ENCODE measurements around the gene PHF12. TPM values are rescaled to one million over a fixed set of nuclear protein-coding genes. Genes with fewer than 3 reads are reported as not detected.

Gene PHF12
- total and polyA plus RNA-seq, 2 of the 4 experiments (the other 2 are of a cell fraction) = 24.4 to 25.6 TPM

DNA sequence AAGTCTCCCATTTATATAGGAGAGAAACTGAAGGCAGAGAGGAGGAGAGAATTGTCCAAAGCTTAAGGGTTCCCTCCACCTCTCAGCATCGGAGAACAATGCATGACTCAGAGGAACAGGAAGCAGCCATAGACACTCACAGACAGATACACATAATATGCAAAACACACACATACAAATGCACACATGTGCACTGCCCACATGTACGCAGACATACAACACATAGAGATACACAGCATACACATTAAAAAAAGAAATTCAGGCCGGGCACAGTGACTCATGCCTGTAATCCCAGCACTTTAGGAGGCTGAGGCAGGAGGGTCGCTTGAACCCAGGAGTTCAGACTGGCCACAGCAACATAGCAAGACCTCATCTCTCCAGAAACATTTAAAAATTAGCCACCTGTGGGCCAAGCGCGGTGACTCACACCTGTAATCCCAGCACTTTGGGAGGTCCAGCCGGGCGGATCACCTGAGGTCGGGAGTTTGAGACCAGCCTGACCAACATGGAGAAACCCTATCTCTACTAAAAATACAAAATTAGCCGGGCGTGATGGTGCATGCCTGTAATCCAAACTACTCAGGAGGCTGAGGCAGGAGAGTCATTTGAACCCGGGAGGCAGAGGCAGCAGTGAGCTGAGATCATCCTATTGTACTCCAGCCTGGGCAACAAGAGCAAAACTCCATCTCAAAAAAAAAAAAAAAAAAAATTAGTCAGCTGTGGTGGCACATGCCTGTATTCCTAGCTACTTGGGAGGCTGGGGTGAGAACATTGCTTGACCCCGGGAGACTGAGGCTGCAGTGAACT, 85.2 kb downstream of the PHF12 start:
- Histone ChIP-seq H2BK120ac (ENCODE audit: low read depth, low read length) (no peak overlapping the region), H3K27ac (ENCODE audit: insufficient read depth, low read length) (no peak overlapping the region), H3K4me3 (ENCODE audit: insufficient read depth, low read depth, low read length) (no peak overlapping the region), H4K8ac (ENCODE audit: low read depth in 2 of 2, low read length in 2 of 2) (no peak overlapping the region), H3K36me3 (ENCODE audit: control insufficient read depth, insufficient read depth, low read length) (no peaks in the 10 kb centered on the region), H2BK15ac (ENCODE audit: low read depth, low read length) (no peak overlapping the region), H2AFZ (replicated peaks; ENCODE audit: low read length, poor library complexity) (no peak overlapping the region), H3K56ac (ENCODE audit: extremely low read depth, insufficient read depth, low read length) (no peak overlapping the region), H4K91ac (ENCODE audit: insufficient read depth, low read depth, low read length) (no peak overlapping the region), H4K5ac (ENCODE audit: low read depth, low read length) (no peak overlapping the region), H2BK5ac (ENCODE audit: low read depth, low read length, poor library complexity, severe bottlenecking) (no peak overlapping the region), H2BK20ac (ENCODE audit: low read depth, low read length) (no peak overlapping the region), H2AK5ac (ENCODE audit: low read depth, low read length) (no peak overlapping the region), H3K23ac (ENCODE audit: low read depth, low read length) (no peak overlapping the region), H3K79me1 (ENCODE audit: low read depth in 1 of 2, low read length in 2 of 2) (no peaks in the 10 kb centered on the region), H3K4me2 (ENCODE audit: low read depth, low read length) (no peak overlapping the region), H2AK9ac (replicated peaks; ENCODE audit: low read depth, low read length, poor library complexity) (no peak overlapping the region), H3K27me3 (ENCODE audit: control insufficient read depth, insufficient read depth, low read length) (0 out of 2 replicates have a peak, but pooled peaks cover 2% of the 10 kb centered on the region), H3K9me1 (ENCODE audit: insufficient read depth, low read length) (no peaks in the 10 kb centered on the region), H3K4me1 (ENCODE audit: control insufficient read depth, insufficient read depth, low read length) (no peaks in the 10 kb centered on the region), H3K18ac (ENCODE audit: low read depth, low read length) (no peak overlapping the region), H3K14ac (replicated peaks; ENCODE audit: low read depth, low read length) (no peak overlapping the region), H3K9ac (ENCODE audit: low read depth, low read length) (no peak overlapping the region; the same call in 1 of the 2 replicates), H4K20me1 (ENCODE audit: insufficient read depth, low read length) (no peaks in the 10 kb centered on the region), H3K4ac (ENCODE audit: low read depth, low read length) (no peak overlapping the region), H3K9me3 (ENCODE audit: control insufficient read depth, insufficient read depth, low read length) (no peaks in the 10 kb centered on the region)
- dilution Hi-C loops (cut with HindIII; ENCODE audit: low sequenced_read_pairs, unreplicated experiment) = no loop called here
- ATAC-seq (ENCODE audit: low read depth) (no peak), DNase-seq (no peak)
- in situ Hi-C loops (cut with MboI; ENCODE audit: low sequenced_read_pairs) = no loop called here
- intact Hi-C loops (cut with micrococcal nuclease) = no loop called here
- BruUV-seq (replicated peaks) = no TSS peak
- WGBS, 2 experiments (ENCODE audit: extremely low coverage in 2 of 2, insufficient read length in 1 of 2) = 84% methylated on average over 3 of the region's 13 CpGs; no CpG with 5 or more reads in 1 of the 2 experiments
- TF ChIP-seq, protein P1, sequence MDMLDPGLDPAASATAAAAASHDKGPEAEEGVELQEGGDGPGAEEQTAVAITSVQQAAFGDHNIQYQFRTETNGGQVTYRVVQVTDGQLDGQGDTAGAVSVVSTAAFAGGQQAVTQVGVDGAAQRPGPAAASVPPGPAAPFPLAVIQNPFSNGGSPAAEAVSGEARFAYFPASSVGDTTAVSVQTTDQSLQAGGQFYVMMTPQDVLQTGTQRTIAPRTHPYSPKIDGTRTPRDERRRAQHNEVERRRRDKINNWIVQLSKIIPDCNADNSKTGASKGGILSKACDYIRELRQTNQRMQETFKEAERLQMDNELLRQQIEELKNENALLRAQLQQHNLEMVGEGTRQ (IDR thresholded peaks at IDR 0.05; ENCODE audit: low read depth, low read length) = no peak
- TF ChIP-seq, protein P2, sequence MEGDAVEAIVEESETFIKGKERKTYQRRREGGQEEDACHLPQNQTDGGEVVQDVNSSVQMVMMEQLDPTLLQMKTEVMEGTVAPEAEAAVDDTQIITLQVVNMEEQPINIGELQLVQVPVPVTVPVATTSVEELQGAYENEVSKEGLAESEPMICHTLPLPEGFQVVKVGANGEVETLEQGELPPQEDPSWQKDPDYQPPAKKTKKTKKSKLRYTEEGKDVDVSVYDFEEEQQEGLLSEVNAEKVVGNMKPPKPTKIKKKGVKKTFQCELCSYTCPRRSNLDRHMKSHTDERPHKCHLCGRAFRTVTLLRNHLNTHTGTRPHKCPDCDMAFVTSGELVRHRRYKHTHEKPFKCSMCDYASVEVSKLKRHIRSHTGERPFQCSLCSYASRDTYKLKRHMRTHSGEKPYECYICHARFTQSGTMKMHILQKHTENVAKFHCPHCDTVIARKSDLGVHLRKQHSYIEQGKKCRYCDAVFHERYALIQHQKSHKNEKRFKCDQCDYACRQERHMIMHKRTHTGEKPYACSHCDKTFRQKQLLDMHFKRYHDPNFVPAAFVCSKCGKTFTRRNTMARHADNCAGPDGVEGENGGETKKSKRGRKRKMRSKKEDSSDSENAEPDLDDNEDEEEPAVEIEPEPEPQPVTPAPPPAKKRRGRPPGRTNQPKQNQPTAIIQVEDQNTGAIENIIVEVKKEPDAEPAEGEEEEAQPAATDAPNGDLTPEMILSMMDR (conservative IDR thresholded peaks at IDR 0.05; ENCODE audit: low read depth, low read length) = no peak
- TF ChIP-seq SMC3 (IDR thresholded peaks at IDR 0.05; ENCODE audit: low read depth, low read length) (no peak), RAD21 (IDR thresholded peaks at IDR 0.05; ENCODE audit: low read length) (no peak), CHD1 (IDR thresholded peaks at IDR 0.05; ENCODE audit: low read depth, low read length) (no peak), CEBPB (IDR thresholded peaks at IDR 0.05; ENCODE audit: low read depth, low read length) (no peak), FOS (IDR thresholded peaks at IDR 0.05; ENCODE audit: low read depth, low read length) (no peak), NFE2L2 (IDR thresholded peaks at IDR 0.05; ENCODE audit: low read depth, low read length) (no peak)
- ChIA-PET POLR2A (ENCODE audit: unreplicated experiment) (no interaction called here), CTCF (no interaction called here)
